ENCODE measurements around the gene EMX1. TPM values are rescaled to one million over a fixed set of nuclear protein-coding genes. Genes with fewer than 3 reads are reported as not detected.

Gene EMX1
- total RNA-seq, 1 donor from 2014 or later: 0.43 TPM

GRCh38 chr2:72935611-72935957 lies 18.3 kb downstream of the EMX1 start:
- H3K27me3 Mint-ChIP-seq (ENCODE audit: insufficient read depth, low read depth): peaks cover 11% of the 10 kb centered on the region

GRCh38 chr2:72936660-72937355 lies 19.5 kb downstream of the EMX1 start:
- no peak overlapping the region for H3K27ac ChIP-seq

More at GRCh38 chr2:72935611-72935957, 18.3 kb downstream of the EMX1 start:
- DNase-seq (ENCODE audit: low spot score): no peak
- Histone ChIP-seq H4K20me1 (ENCODE audit: low read depth) (no peaks in the 10 kb centered on the region), H3K9ac (no peak overlapping the region), H3K27ac (no peak overlapping the region), H3K79me2 (ENCODE audit: low read depth) (no peaks in the 10 kb centered on the region), H3F3A (ENCODE audit: low read depth) (no peaks in the 10 kb centered on the region), H3K9me3 (ENCODE audit: low read depth) (no peaks in the 10 kb centered on the region), H3K36me3 (no peaks in the 10 kb centered on the region), H3K4me1 (peaks cover 6% of the 10 kb centered on the region), H2AFZ (replicated peaks) (no peak overlapping the region), H3K27me3 (peaks cover 52% of the 10 kb centered on the region), H3K4me2 (no peak overlapping the region), H3K4me3 (no peak overlapping the region)
- H3K36me3 Mint-ChIP-seq: no peaks in the 10 kb centered on the region
- no peak overlapping the region for H3K27ac Mint-ChIP-seq
- TF ChIP-seq EZH2phosphoT487 (IDR thresholded peaks at IDR 0.05) (no peak), CTCF (IDR thresholded peaks at IDR 0.05) (no peak), EZH2 (IDR thresholded peaks at IDR 0.05) (no peak)
- H3K4me1 Mint-ChIP-seq: peaks cover 4% of the 10 kb centered on the region
- no peaks in the 10 kb centered on the region for H3K9me3 Mint-ChIP-seq
- H3K4me3 Mint-ChIP-seq: no peak overlapping the region

GRCh38 chr2:72937356-72937669 lies 20.0 kb downstream of the EMX1 start:
- no peaks in the 10 kb centered on the region for H3K9me3 Mint-ChIP-seq
- H4K20me1 ChIP-seq (ENCODE audit: low read depth): no peaks in the 10 kb centered on the region
- H3K4me2 ChIP-seq: no peak overlapping the region
- H3K27ac ChIP-seq: no peak overlapping the region
- H3K4me1 Mint-ChIP-seq: peaks cover 11% of the 10 kb centered on the region
- DNase-seq (ENCODE audit: low spot score): no peak
- TF ChIP-seq EZH2 (IDR thresholded peaks at IDR 0.05): no peak
- TF ChIP-seq EZH2phosphoT487 (IDR thresholded peaks at IDR 0.05): no peak
- no peak for TF ChIP-seq CTCF (IDR thresholded peaks at IDR 0.05)
- H3K4me3 ChIP-seq: no peak overlapping the region
- H3K27me3 ChIP-seq: peaks cover 35% of the 10 kb centered on the region
- H3K36me3 ChIP-seq: no peaks in the 10 kb centered on the region
- H3K4me3 Mint-ChIP-seq: no peak overlapping the region
- no peaks in the 10 kb centered on the region for H3K36me3 Mint-ChIP-seq
- H3K27me3 Mint-ChIP-seq (ENCODE audit: insufficient read depth, low read depth): peaks cover 11% of the 10 kb centered on the region
- no peak overlapping the region for H3K27ac Mint-ChIP-seq
- H3K9ac ChIP-seq: no peak overlapping the region
- H2AFZ ChIP-seq (replicated peaks): no peak overlapping the region
- no peaks in the 10 kb centered on the region for H3K9me3 ChIP-seq (ENCODE audit: low read depth)
- H3F3A ChIP-seq (ENCODE audit: low read depth): no peaks in the 10 kb centered on the region
- H3K4me1 ChIP-seq: peaks cover 13% of the 10 kb centered on the region
- H3K79me2 ChIP-seq (ENCODE audit: low read depth): no peaks in the 10 kb centered on the region

More at GRCh38 chr2:72936660-72937355, 19.5 kb downstream of the EMX1 start:
- H3K9me3 ChIP-seq (ENCODE audit: low read depth): no peaks in the 10 kb centered on the region
- no peak overlapping the region for H3K9ac ChIP-seq
- Mint-ChIP-seq H3K27me3 (ENCODE audit: insufficient read depth, low read depth) (peaks cover 11% of the 10 kb centered on the region), H3K9me3 (no peaks in the 10 kb centered on the region), H3K4me3 (no peak overlapping the region), H3K4me1 (peaks cover 11% of the 10 kb centered on the region), H3K36me3 (no peaks in the 10 kb centered on the region), H3K27ac (no peak overlapping the region)
- peaks cover 40% of the 10 kb centered on the region for H3K27me3 ChIP-seq
- no peaks in the 10 kb centered on the region for H4K20me1 ChIP-seq (ENCODE audit: low read depth)
- no peak for DNase-seq (ENCODE audit: low spot score)
- TF ChIP-seq CTCF (IDR thresholded peaks at IDR 0.05) (no peak), EZH2 (IDR thresholded peaks at IDR 0.05) (no peak), EZH2phosphoT487 (IDR thresholded peaks at IDR 0.05) (no peak)
- H3F3A ChIP-seq (ENCODE audit: low read depth): no peaks in the 10 kb centered on the region
- H3K4me3 ChIP-seq: no peak overlapping the region
- no peaks in the 10 kb centered on the region for H3K36me3 ChIP-seq
- H3K79me2 ChIP-seq (ENCODE audit: low read depth): no peaks in the 10 kb centered on the region
- H3K4me2 ChIP-seq: no peak overlapping the region
- H3K4me1 ChIP-seq: peaks cover 13% of the 10 kb centered on the region
- no peak overlapping the region for H2AFZ ChIP-seq (replicated peaks)
